ENCODE measurements around the gene FAM185A. TPM values are rescaled to one million over a fixed set of nuclear protein-coding genes. Genes with fewer than 3 reads are reported as not detected.
"Not testable (repeated sequence)": the region's sequence is repeated elsewhere in the genome, so short reads cannot be mapped to it uniquely, and the experiment has no call there.

Gene FAM185A
- total RNA-seq (2021; ENCODE audit: unreplicated experiment) (8.9 TPM), Bru-seq, nascent RNA (percentile 66 among the genes with signal in this experiment), BruChase-seq, experiment 1, labeled RNA remaining after a 2-hour chase (percentile 64 among the genes with signal in this experiment), BruChase-seq, experiment 2, labeled RNA remaining after a 6-hour chase (percentile 54 among the genes with signal in this experiment)
- polyA plus RNA-seq (2012; ENCODE audit: insufficient read length): 5.7 TPM
- long read RNA-seq, partial matches to known transcripts: 5 of 14 reads
- long read RNA-seq, other reads (novel, unspliced or antisense): 7 of 14 reads

GRCh38 chr7:102748605-102749444 lies at the start of gene FAM185A:
Gene FAM185A, plus strand, starts transcription at chr7:102748999. Its CDS starts 209 bp downstream, at chr7:102749208.
- H3K4me1 ChIP-seq (ENCODE audit: control insufficient read depth, insufficient read depth, low read length); intact Hi-C loops (cut with micrococcal nuclease; ENCODE audit: unreplicated experiment); H3K27me3 ChIP-seq (ENCODE audit: control insufficient read depth, insufficient read depth, low read length); H3K9me3 ChIP-seq (ENCODE audit: control insufficient read depth, insufficient read depth, low read depth, low read length); POLR2A ChIA-PET; H3K36me3 ChIP-seq (ENCODE audit: control insufficient read depth, insufficient read depth, low read length); BruUV-seq (replicated peaks); in situ Hi-C loops (cut with HindIII; ENCODE audit: low pct_unique_long_range_greater_than_20kb, low sequenced_read_pairs): not testable (repeated sequence)
- Histone ChIP-seq H3K4me3 (ENCODE audit: low read depth in 2 of 2, low read length in 2 of 2) (peak within 1 kb of the TSS; percentile 55 to 84), H3K27ac (ENCODE audit: low read length) (peak within 1 kb of the TSS; percentile 70)
- CTCF ChIA-PET: interaction anchor here (1.2 kb wide), 1 partner anchor 313 kb away, joined by 8 read pairs; no protein-coding TSS in a partner anchor
- DNase-seq (ENCODE audit: low read depth, low spot score) (peak; percentile 99), ATAC-seq (peak; percentile 99)
- TF ChIP-seq POLR2AphosphoS5 (IDR thresholded peaks at IDR 0.05; ENCODE audit: low read depth, low read length) (peak; percentile 45; the same call in 1 of the 2 replicates), SIN3A (IDR thresholded peaks at IDR 0.05; ENCODE audit: borderline replicate concordance, insufficient read depth, low read depth, low read length) (0 out of 2 replicates have a peak, but pooled peaks have one; percentile 57)

GRCh38 chr7:102713011-102713690 lies 35.6 kb upstream of the FAM185A start:
- DNase-seq (ENCODE audit: low read depth, low spot score): peak; percentile 2
- intact Hi-C loops (cut with micrococcal nuclease; ENCODE audit: unreplicated experiment); H3K36me3 ChIP-seq (ENCODE audit: control insufficient read depth, insufficient read depth, low read length); H3K27me3 ChIP-seq (ENCODE audit: control insufficient read depth, insufficient read depth, low read length); in situ Hi-C loops (cut with HindIII; ENCODE audit: low pct_unique_long_range_greater_than_20kb, low sequenced_read_pairs); POLR2A ChIA-PET; H3K4me1 ChIP-seq (ENCODE audit: control insufficient read depth, insufficient read depth, low read length); BruUV-seq (replicated peaks); CTCF ChIA-PET; H3K9me3 ChIP-seq (ENCODE audit: control insufficient read depth, insufficient read depth, low read depth, low read length); H3K4me3 ChIP-seq (ENCODE audit: low read depth in 2 of 2, low read length in 2 of 2): not testable (repeated sequence)
- ATAC-seq: peak; percentile 82
- H3K27ac ChIP-seq (ENCODE audit: low read length): peak overlapping the region; percentile 42; the same call in 1 of the 2 replicates

- BruUV-seq (replicated peaks); H3K36me3 ChIP-seq (ENCODE audit: control insufficient read depth, insufficient read depth, low read length); intact Hi-C loops (cut with micrococcal nuclease; ENCODE audit: unreplicated experiment); in situ Hi-C loops (cut with HindIII; ENCODE audit: low pct_unique_long_range_greater_than_20kb, low sequenced_read_pairs); H3K4me3 ChIP-seq (ENCODE audit: low read depth in 2 of 2, low read length in 2 of 2); POLR2A ChIA-PET; H3K9me3 ChIP-seq (ENCODE audit: control insufficient read depth, insufficient read depth, low read depth, low read length); CTCF ChIA-PET; H3K4me1 ChIP-seq (ENCODE audit: control insufficient read depth, insufficient read depth, low read length); H3K27me3 ChIP-seq (ENCODE audit: control insufficient read depth, insufficient read depth, low read length); DNase-seq (ENCODE audit: low read depth, low spot score): not testable (repeated sequence)
- ATAC-seq: peak; percentile 78
- H3K27ac ChIP-seq (ENCODE audit: low read length): 0 out of 2 replicates have a peak overlapping the region, but pooled peaks have one; percentile 42
Observed at GRCh38 chr7:102713691-102714080, 35.1 kb upstream of the FAM185A start.

GRCh38 chr7:102714774-102715522 lies 33.9 kb upstream of the FAM185A start:
- H3K4me1 ChIP-seq (ENCODE audit: control insufficient read depth, insufficient read depth, low read length); H3K27me3 ChIP-seq (ENCODE audit: control insufficient read depth, insufficient read depth, low read length); intact Hi-C loops (cut with micrococcal nuclease; ENCODE audit: unreplicated experiment); H3K36me3 ChIP-seq (ENCODE audit: control insufficient read depth, insufficient read depth, low read length); H3K4me3 ChIP-seq (ENCODE audit: low read depth in 2 of 2, low read length in 2 of 2); CTCF ChIA-PET; BruUV-seq (replicated peaks); H3K27ac ChIP-seq (ENCODE audit: low read length); in situ Hi-C loops (cut with HindIII; ENCODE audit: low pct_unique_long_range_greater_than_20kb, low sequenced_read_pairs); POLR2A ChIA-PET; H3K9me3 ChIP-seq (ENCODE audit: control insufficient read depth, insufficient read depth, low read depth, low read length); DNase-seq (ENCODE audit: low read depth, low spot score); ATAC-seq: not testable (repeated sequence)

- H3K27ac ChIP-seq (ENCODE audit: low read length); DNase-seq (ENCODE audit: low read depth, low spot score); H3K27me3 ChIP-seq (ENCODE audit: control insufficient read depth, insufficient read depth, low read length); intact Hi-C loops (cut with micrococcal nuclease; ENCODE audit: unreplicated experiment); H3K4me1 ChIP-seq (ENCODE audit: control insufficient read depth, insufficient read depth, low read length); POLR2A ChIA-PET; H3K36me3 ChIP-seq (ENCODE audit: control insufficient read depth, insufficient read depth, low read length); H3K4me3 ChIP-seq (ENCODE audit: low read depth in 2 of 2, low read length in 2 of 2); CTCF ChIA-PET; BruUV-seq (replicated peaks); H3K9me3 ChIP-seq (ENCODE audit: control insufficient read depth, insufficient read depth, low read depth, low read length); in situ Hi-C loops (cut with HindIII; ENCODE audit: low pct_unique_long_range_greater_than_20kb, low sequenced_read_pairs): not testable (repeated sequence)
- peak; percentile 63; the same call in 1 of the 2 replicates for ATAC-seq
Observed at GRCh38 chr7:102715718-102716117, 33.1 kb upstream of the FAM185A start.

GRCh38 chr7:102718491-102718890 lies 30.3 kb upstream of the FAM185A start:
- POLR2A ChIA-PET; CTCF ChIA-PET; DNase-seq (ENCODE audit: low read depth, low spot score); intact Hi-C loops (cut with micrococcal nuclease; ENCODE audit: unreplicated experiment); H3K4me1 ChIP-seq (ENCODE audit: control insufficient read depth, insufficient read depth, low read length); H3K27ac ChIP-seq (ENCODE audit: low read length); H3K9me3 ChIP-seq (ENCODE audit: control insufficient read depth, insufficient read depth, low read depth, low read length); in situ Hi-C loops (cut with HindIII; ENCODE audit: low pct_unique_long_range_greater_than_20kb, low sequenced_read_pairs); BruUV-seq (replicated peaks); H3K4me3 ChIP-seq (ENCODE audit: low read depth in 2 of 2, low read length in 2 of 2); H3K27me3 ChIP-seq (ENCODE audit: control insufficient read depth, insufficient read depth, low read length); H3K36me3 ChIP-seq (ENCODE audit: control insufficient read depth, insufficient read depth, low read length); ATAC-seq: not testable (repeated sequence)

All from Panc1 (cell line).